ENCODE results near the gene PDS5B. TPM values are rescaled to one million over a fixed set of nuclear protein-coding genes. Genes with fewer than 3 reads are reported as not detected.

Gene PDS5B
- total and polyA plus RNA-seq, 8 donors = 4.3 to 121 (median 24.7) TPM

- Histone ChIP-seq H3K36me3 (peaks cover 16 to 30% (median 25%) of the 10 kb centered on the region in 4 donors), H3K9me3 (no peaks in the 10 kb centered on the region), H3K4me1 (no peaks in the 10 kb centered on the region), H3K27ac (no peak overlapping the region), H3K27me3 (no peaks in the 10 kb centered on the region), H3K4me3 (no peak overlapping the region)
- no peak for DNase-seq
- intact Hi-C loops (cut with DNase I; ENCODE audit: low total_unique reads) = no loop called here
- TF ChIP-seq POLR2AphosphoS5 (IDR thresholded peaks at IDR 0.05) = no peak
- TF ChIP-seq CTCF (IDR thresholded peaks at IDR 0.05) = no peak
- no peak for TF ChIP-seq POLR2A (IDR thresholded peaks at IDR 0.05)
- no peak for TF ChIP-seq EP300 (IDR thresholded peaks at IDR 0.05)
- WGBS, 5 donors = 86 to 100% (median 98%) methylated on average over 1 of the region's 1 CpG
Measured at GRCh38 chr13:32745509-32745908, 159.3 kb downstream of the PDS5B start.

GRCh38 chr13:32746474-32746873 is 160.2 kb downstream of the PDS5B start:
- TF ChIP-seq CTCF (IDR thresholded peaks at IDR 0.05) (no peak), POLR2AphosphoS5 (IDR thresholded peaks at IDR 0.05) (no peak), POLR2A (IDR thresholded peaks at IDR 0.05) (no peak), EP300 (IDR thresholded peaks at IDR 0.05) (no peak)
- intact Hi-C loops (cut with DNase I; ENCODE audit: low total_unique reads) = no loop called here
- H3K4me1 ChIP-seq = no peaks in the 10 kb centered on the region
- peaks cover 16 to 35% (median 29%) of the 10 kb centered on the region in 4 donors for H3K36me3 ChIP-seq
- 78 to 87% (median 80%) methylated on average over 3 of the region's 3 CpGs for whole genome bisulfite sequencing, 5 donors
- H3K27me3 ChIP-seq = no peaks in the 10 kb centered on the region
- H3K9me3 ChIP-seq = no peaks in the 10 kb centered on the region
- no peak for DNase-seq
- H3K4me3 ChIP-seq = no peak overlapping the region
- H3K27ac ChIP-seq = no peak overlapping the region

GRCh38 chr13:32748305-32748704 is 162.1 kb downstream of the PDS5B start:
- WGBS, 5 donors = 83 to 95% (median 93%) methylated on average over 2 of the region's 2 CpGs
- intact Hi-C loops (cut with DNase I; ENCODE audit: low total_unique reads) = no loop called here
- Histone ChIP-seq H3K36me3 (peaks cover 12 to 30% (median 29%) of the 10 kb centered on the region in 4 donors), H3K27me3 (no peaks in the 10 kb centered on the region), H3K27ac (no peak overlapping the region), H3K4me3 (no peak overlapping the region), H3K9me3 (no peaks in the 10 kb centered on the region), H3K4me1 (peaks cover 0 to 6% (median 0%) of the 10 kb centered on the region in 4 donors)
- TF ChIP-seq POLR2A (IDR thresholded peaks at IDR 0.05) (no peak), EP300 (IDR thresholded peaks at IDR 0.05) (no peak), CTCF (IDR thresholded peaks at IDR 0.05) (no peak), POLR2AphosphoS5 (IDR thresholded peaks at IDR 0.05) (no peak)
- no peak for DNase-seq

- Histone ChIP-seq H3K4me1 (peaks cover 0 to 7% (median 0%) of the 10 kb centered on the region in 4 donors), H3K4me3 (no peak overlapping the region), H3K27me3 (no peaks in the 10 kb centered on the region), H3K9me3 (no peaks in the 10 kb centered on the region), H3K27ac (no peak overlapping the region), H3K36me3 (peaks cover 3 to 39% (median 28%) of the 10 kb centered on the region in 4 donors)
- intact Hi-C loops (cut with DNase I; ENCODE audit: low total_unique reads) = no loop called here
- WGBS, 5 donors = 77 to 92% (median 88%) methylated on average over 4 of the region's 4 CpGs
- TF ChIP-seq CTCF (IDR thresholded peaks at IDR 0.05) = no peak
- no peak for DNase-seq
Measured at GRCh38 chr13:32751340-32751739, 165.1 kb downstream of the PDS5B start.
